Measurements from ENCODE around the gene SLC35F3.

DNA sequence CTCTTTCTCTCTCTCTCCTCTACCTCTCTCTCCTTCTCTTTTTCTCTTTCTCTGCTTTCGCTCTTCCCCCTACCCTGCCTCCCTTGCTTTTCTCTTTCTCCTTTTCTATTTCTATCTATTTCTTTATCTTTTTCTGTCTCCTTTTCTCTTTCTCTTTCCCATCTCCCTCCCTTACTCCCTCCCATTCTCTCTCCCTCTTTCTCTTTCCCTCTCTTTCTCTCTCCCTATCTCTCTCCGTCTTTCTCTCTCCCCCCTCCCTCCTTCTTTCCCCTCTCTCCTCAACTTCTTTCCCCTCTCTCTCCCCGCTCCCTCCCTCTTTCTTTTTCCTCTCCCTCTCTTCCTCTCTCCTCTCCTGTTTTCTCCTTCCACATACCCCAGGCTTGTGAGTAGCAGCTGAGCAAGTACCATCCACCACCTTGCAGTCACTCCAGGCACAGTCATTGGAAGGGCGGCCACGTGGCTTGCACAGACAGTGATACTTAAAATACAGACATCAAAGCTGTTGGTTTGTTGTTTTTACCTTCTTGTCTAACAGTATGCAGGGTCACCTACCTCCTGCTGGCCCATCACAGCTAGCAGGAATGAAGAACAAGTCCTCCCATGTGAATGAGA lies 259.7 kb downstream of the SLC35F3 start:
- TF ChIP-seq EP300 (IDR thresholded peaks at IDR 0.05; ENCODE audit: borderline replicate concordance) (no peak), TCF12 (IDR thresholded peaks at IDR 0.05; ENCODE audit: low read depth) (no peak), YY1 (IDR thresholded peaks at IDR 0.05; ENCODE audit: low read depth) (no peak), FOXM1 (IDR thresholded peaks at IDR 0.05; ENCODE audit: borderline replicate concordance, low read depth) (no peak), CREB1 (IDR thresholded peaks at IDR 0.05; ENCODE audit: low read depth) (no peak), EGR1 (IDR thresholded peaks at IDR 0.05) (no peak), TAF1 (IDR thresholded peaks at IDR 0.05; ENCODE audit: low read depth) (no peak), RAD21 (IDR thresholded peaks at IDR 0.05; ENCODE audit: low read depth) (no peak), ZBTB7A (IDR thresholded peaks at IDR 0.05; ENCODE audit: low read depth) (no peak)
- TF ChIP-seq, protein P1, sequence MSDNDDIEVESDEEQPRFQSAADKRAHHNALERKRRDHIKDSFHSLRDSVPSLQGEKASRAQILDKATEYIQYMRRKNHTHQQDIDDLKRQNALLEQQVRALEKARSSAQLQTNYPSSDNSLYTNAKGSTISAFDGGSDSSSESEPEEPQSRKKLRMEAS (IDR thresholded peaks at IDR 0.05) = no peak
- TF ChIP-seq, protein P2, sequence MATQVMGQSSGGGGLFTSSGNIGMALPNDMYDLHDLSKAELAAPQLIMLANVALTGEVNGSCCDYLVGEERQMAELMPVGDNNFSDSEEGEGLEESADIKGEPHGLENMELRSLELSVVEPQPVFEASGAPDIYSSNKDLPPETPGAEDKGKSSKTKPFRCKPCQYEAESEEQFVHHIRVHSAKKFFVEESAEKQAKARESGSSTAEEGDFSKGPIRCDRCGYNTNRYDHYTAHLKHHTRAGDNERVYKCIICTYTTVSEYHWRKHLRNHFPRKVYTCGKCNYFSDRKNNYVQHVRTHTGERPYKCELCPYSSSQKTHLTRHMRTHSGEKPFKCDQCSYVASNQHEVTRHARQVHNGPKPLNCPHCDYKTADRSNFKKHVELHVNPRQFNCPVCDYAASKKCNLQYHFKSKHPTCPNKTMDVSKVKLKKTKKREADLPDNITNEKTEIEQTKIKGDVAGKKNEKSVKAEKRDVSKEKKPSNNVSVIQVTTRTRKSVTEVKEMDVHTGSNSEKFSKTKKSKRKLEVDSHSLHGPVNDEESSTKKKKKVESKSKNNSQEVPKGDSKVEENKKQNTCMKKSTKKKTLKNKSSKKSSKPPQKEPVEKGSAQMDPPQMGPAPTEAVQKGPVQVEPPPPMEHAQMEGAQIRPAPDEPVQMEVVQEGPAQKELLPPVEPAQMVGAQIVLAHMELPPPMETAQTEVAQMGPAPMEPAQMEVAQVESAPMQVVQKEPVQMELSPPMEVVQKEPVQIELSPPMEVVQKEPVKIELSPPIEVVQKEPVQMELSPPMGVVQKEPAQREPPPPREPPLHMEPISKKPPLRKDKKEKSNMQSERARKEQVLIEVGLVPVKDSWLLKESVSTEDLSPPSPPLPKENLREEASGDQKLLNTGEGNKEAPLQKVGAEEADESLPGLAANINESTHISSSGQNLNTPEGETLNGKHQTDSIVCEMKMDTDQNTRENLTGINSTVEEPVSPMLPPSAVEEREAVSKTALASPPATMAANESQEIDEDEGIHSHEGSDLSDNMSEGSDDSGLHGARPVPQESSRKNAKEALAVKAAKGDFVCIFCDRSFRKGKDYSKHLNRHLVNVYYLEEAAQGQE (IDR thresholded peaks at IDR 0.05; ENCODE audit: low read depth) = no peak
- TF ChIP-seq, protein P3, sequence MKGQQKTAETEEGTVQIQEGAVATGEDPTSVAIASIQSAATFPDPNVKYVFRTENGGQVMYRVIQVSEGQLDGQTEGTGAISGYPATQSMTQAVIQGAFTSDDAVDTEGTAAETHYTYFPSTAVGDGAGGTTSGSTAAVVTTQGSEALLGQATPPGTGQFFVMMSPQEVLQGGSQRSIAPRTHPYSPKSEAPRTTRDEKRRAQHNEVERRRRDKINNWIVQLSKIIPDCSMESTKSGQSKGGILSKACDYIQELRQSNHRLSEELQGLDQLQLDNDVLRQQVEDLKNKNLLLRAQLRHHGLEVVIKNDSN (IDR thresholded peaks at IDR 0.05) = no peak

Data from Ishikawa (cell line).